Vagina (tissue), 2 donors: ENCODE data around the gene PPCDC. TPM values are rescaled to one million over a fixed set of nuclear protein-coding genes. Genes with fewer than 3 reads are reported as not detected.
"Not testable (repeated sequence)": the region's sequence is repeated elsewhere in the genome, so short reads cannot be mapped to it uniquely, and the experiment has no call there.

ENCODE experiments used
- DNase-seq, 2 donors: peaks; one replicate each; pipeline ENCODE4 v3.0.0-alpha.2; 2017; ENCODE audit errors: extremely low spot score in 2 of 2
- H3K27ac ChIP-seq: fragments of 200-600 bp; sonication (generic); one replicate; pipeline ENCODE4 v1.5.1; 2019
- H3K27me3 ChIP-seq: fragments of 200-600 bp; sonication (generic); one replicate; pipeline ENCODE4 v1.5.1; 2019
- H3K36me3 ChIP-seq, 2 donors: fragments of 200-600 bp; sonication (generic); one replicate each; pipeline ENCODE4 v1.5.1; 2017 to 2019
- H3K4me1 ChIP-seq: fragments of 200-600 bp; sonication (generic); one replicate; pipeline ENCODE4 v1.5.1; 2019
- H3K4me3 ChIP-seq, 2 donors: fragments of 200-600 bp; sonication (generic); 1 replicate in 1 of 2; 2 replicates in 1 of 2; pipeline ENCODE4 v1.5.1; 2016 to 2019
- H3K9me3 ChIP-seq: fragments of 200-600 bp; sonication (generic); one replicate; pipeline ENCODE4 v1.5.1; 2019
- POLR2A ChIP-seq, 2 donors: fragments of 450-650 bp; IDR thresholded peaks; one replicate each; pipeline ENCODE4 v1.6.1; 2017; ENCODE audit warnings: antibody characterized with exemption in 2 of 2, mild to moderate bottlenecking in 2 of 2, moderate library complexity in 2 of 2
- POLR2AphosphoS5 ChIP-seq, 2 donors: sonication (generic); formaldehyde crosslinking; IDR thresholded peaks; one replicate each; pipeline ENCODE4 v1.9.0; 2017; ENCODE audit warnings: antibody characterized with exemption in 2 of 2, mild to moderate bottlenecking in 2 of 2, low read depth in 1 of 2; ENCODE audit not compliant: insufficient read depth in 1 of 2
- intact Hi-C: fragments of 100-400 bp; cut with DNase I; formaldehyde crosslinking; loops from one replicate; pipeline ENCODE4 v1.15.1; 2023
- total RNA-seq: library from RNA; depleted of rRNA; stranded (reverse); fragments of >200 nt; gene quantifications from one replicate; pipeline ENCODE4 v1.2.3, GENCODE V29; 2016
- TF ChIP-seq, protein P1 (sequence below), 3 experiments: fragments of 450-650 bp in 2 of 3; fragments of 200-600 bp in 1 of 3; sonication (generic) in 1 of 3; IDR thresholded peaks; one replicate each; pipeline ENCODE4 v1.5.1; 2017 to 2019; ENCODE audit warnings: antibody characterized with exemption in 3 of 3, mild to moderate bottlenecking in 2 of 3, moderate library complexity in 2 of 3

Gene PPCDC
- total RNA-seq, 1 donor from 2014 or later = 23.8 TPM

DNA sequence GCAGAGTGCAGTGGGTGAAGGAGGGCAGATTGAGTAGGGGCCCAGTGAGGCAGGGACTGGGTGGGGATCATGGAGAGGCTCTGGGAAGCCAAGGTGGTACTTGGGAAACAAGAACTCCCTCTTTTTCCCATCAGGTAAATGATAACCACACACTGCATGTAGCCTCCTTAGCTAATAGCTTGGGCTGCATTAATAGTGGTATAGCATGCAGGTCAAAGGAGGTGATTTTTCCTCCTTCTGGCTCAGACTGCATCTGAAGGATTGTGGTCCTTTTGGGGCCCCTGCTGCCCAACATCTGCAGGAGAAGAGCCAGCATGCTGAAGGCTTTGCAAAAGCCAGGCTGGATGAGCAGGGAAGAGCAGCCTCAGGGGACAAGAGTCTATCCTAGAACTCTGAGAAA, 45.4 kb downstream of the PPCDC start:
- Histone ChIP-seq H3K36me3 (no peaks in the 10 kb centered on the region), H3K27me3 (no peaks in the 10 kb centered on the region), H3K4me3 (no peak overlapping the region), H3K27ac (no peak overlapping the region), H3K9me3 (no peaks in the 10 kb centered on the region), H3K4me1 (no peaks in the 10 kb centered on the region)
- no peak for DNase-seq
- intact Hi-C loops = no loop called here
- TF ChIP-seq POLR2AphosphoS5 (IDR thresholded peaks at IDR 0.05; ENCODE audit: insufficient read depth in 1 of 2, low read depth in 1 of 2) (no peak), POLR2A (IDR thresholded peaks at IDR 0.05) (no peak)
- TF ChIP-seq, protein P1, sequence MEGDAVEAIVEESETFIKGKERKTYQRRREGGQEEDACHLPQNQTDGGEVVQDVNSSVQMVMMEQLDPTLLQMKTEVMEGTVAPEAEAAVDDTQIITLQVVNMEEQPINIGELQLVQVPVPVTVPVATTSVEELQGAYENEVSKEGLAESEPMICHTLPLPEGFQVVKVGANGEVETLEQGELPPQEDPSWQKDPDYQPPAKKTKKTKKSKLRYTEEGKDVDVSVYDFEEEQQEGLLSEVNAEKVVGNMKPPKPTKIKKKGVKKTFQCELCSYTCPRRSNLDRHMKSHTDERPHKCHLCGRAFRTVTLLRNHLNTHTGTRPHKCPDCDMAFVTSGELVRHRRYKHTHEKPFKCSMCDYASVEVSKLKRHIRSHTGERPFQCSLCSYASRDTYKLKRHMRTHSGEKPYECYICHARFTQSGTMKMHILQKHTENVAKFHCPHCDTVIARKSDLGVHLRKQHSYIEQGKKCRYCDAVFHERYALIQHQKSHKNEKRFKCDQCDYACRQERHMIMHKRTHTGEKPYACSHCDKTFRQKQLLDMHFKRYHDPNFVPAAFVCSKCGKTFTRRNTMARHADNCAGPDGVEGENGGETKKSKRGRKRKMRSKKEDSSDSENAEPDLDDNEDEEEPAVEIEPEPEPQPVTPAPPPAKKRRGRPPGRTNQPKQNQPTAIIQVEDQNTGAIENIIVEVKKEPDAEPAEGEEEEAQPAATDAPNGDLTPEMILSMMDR (IDR thresholded peaks at IDR 0.05) = no peak

DNA sequence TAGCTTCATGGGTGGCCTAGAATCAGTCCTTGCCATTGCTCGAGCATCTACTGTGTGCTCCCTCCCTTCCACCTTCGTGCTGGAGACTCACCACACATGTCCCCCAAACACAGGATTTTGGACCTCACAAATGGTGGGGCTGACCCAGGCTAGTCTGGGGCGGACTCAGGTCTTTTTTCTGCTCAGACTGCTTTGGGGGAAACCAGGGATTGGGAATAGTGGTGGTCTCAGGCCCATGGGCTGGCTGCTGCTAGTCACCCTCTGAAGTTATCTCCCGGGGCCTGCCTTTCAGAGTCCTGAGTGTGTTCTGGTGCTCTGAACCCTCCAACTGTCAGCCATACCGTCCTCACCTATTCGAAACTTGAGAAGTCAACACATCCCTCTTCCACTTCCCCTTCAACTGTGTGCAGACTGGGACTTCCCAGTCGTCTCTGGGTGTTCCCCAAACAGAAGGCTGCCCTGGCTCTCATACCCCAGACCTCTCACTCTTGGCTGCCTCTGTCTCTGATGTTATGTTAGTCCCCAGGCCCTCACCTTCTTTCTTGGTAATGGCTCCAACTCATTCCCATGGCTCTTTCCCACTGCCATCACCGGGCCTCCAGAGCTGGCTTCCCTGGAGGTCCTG, 46.0 kb downstream of the PPCDC start:
- Histone ChIP-seq H3K9me3 (no peaks in the 10 kb centered on the region), H3K27ac (no peak overlapping the region), H3K27me3 (no peaks in the 10 kb centered on the region), H3K4me1 (no peaks in the 10 kb centered on the region), H3K4me3 (no peak overlapping the region), H3K36me3 (no peaks in the 10 kb centered on the region)
- intact Hi-C loops = no loop called here
- TF ChIP-seq POLR2AphosphoS5 (IDR thresholded peaks at IDR 0.05; ENCODE audit: insufficient read depth in 1 of 2, low read depth in 1 of 2) (no peak), POLR2A (IDR thresholded peaks at IDR 0.05) (no peak)
- TF ChIP-seq, protein P1 (IDR thresholded peaks at IDR 0.05) = no peak
- no peak for DNase-seq

DNA sequence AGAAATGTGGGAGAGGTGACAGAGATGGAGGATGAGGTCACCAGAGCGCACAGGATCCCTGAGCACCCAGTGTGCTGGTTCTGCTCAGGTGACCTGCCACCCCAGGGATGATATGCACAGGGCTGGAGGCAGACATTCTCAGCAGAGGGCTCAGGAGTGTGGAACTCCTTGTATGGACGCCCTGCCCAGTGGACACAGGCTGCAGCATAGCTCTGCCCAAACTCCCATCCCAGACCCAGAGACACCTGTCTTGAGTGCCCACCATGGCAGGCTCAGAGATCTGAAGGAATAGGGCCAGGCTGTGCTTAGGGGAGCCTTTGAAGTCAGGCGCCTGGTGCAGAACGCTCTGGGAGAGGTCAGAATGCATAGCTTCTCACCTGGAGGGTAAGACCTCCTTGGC, 47.3 kb downstream of the PPCDC start:
- DNase-seq = no peak
- no peaks in the 10 kb centered on the region for H3K27me3 ChIP-seq
- no peaks in the 10 kb centered on the region for H3K36me3 ChIP-seq
- no peak overlapping the region for H3K4me3 ChIP-seq
- H3K27ac ChIP-seq = no peak overlapping the region
- no peak for TF ChIP-seq POLR2AphosphoS5 (IDR thresholded peaks at IDR 0.05; ENCODE audit: insufficient read depth in 1 of 2, low read depth in 1 of 2)
- TF ChIP-seq POLR2A (IDR thresholded peaks at IDR 0.05) = no peak
- TF ChIP-seq, protein P1 (IDR thresholded peaks at IDR 0.05) = no peak
- no peaks in the 10 kb centered on the region for H3K4me1 ChIP-seq
- H3K9me3 ChIP-seq = no peaks in the 10 kb centered on the region
- intact Hi-C loops = no loop called here

DNA sequence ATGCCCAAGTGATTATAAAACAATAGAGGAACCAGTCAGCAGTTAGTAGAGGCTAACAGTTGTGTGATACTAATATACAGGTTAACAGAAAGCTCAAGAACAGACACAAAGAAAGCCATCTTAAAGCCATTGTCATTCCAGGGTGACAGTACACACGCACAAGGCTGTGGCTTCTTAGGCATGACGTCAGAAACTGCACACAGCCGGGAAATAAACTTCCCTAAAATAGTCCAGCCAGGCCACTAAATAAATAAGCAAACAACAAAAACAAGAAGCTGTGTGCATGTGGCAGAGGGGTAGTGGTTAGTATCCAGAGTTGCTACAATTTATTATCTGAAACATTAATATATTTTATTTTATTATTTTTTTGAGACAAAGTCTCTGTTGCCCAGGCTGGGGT, 49.8 kb downstream of the PPCDC start:
- intact Hi-C loops = no loop called here
- no peak for DNase-seq
- H3K4me1 ChIP-seq = no peaks in the 10 kb centered on the region
- H3K36me3 ChIP-seq = no peaks in the 10 kb centered on the region
- no peak overlapping the region for H3K4me3 ChIP-seq
- H3K27ac ChIP-seq = no peak overlapping the region
- no peaks in the 10 kb centered on the region for H3K27me3 ChIP-seq
- TF ChIP-seq, protein P1 (IDR thresholded peaks at IDR 0.05) = no peak
- TF ChIP-seq POLR2A (IDR thresholded peaks at IDR 0.05) (no peak), POLR2AphosphoS5 (IDR thresholded peaks at IDR 0.05; ENCODE audit: insufficient read depth in 1 of 2, low read depth in 1 of 2) (no peak)
- no peaks in the 10 kb centered on the region for H3K9me3 ChIP-seq

DNA sequence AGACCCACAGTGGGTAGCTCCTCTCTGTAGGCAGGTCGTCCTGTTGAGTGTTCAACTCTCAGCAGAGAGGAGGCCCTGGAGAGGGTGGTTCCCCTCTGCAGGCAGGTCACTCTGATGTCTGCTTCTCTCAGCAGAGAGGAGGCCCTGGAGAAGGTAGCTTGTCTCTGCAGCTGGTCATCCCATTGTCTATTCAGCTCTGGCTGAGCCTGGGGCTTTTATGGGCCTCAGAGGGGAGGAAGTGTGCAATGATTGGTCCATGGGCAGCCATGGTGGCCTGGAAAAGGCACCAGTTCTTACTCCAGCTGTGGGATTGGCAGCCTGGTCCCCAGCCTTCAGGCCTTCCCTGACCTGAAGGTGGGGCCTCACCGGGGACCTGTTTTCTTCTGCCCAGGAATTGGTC, 52.9 kb downstream of the PPCDC start:
- TF ChIP-seq, protein P1 (IDR thresholded peaks at IDR 0.05) = no peak
- TF ChIP-seq POLR2AphosphoS5 (IDR thresholded peaks at IDR 0.05; ENCODE audit: insufficient read depth in 1 of 2, low read depth in 1 of 2) = no peak
- no peak for TF ChIP-seq POLR2A (IDR thresholded peaks at IDR 0.05)
- no peak for DNase-seq
- Histone ChIP-seq H3K4me1 (no peaks in the 10 kb centered on the region), H3K36me3 (no peaks in the 10 kb centered on the region), H3K27me3 (no peaks in the 10 kb centered on the region), H3K9me3 (no peaks in the 10 kb centered on the region), H3K4me3 (no peak overlapping the region), H3K27ac (no peak overlapping the region)
- intact Hi-C loops = no loop called here

DNA sequence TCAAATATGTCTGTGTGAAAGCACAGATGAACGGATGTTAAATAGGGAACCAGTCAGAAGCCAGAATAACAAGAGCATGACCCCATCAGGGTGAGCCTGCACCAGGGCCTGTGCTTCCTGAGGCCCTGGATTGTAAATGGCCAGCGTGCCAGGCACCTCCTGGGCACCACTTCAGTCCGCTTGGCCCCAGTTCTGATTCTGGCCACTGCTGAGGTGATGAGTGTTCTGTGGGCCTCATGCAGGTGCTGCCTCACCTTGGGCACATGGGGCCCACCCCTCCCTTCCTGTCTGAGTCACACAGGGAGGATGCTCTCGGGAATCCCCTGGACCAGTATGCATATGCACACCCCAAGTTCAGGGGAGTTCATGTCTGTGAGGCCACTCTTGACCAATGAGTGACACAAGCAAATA, 54.2 kb downstream of the PPCDC start:
- H3K4me3 ChIP-seq, H3K27ac ChIP-seq, H3K4me1 ChIP-seq, H3K36me3 ChIP-seq, H3K9me3 ChIP-seq, intact Hi-C loops, DNase-seq, H3K27me3 ChIP-seq: not testable (repeated sequence)
